Stimulated activated CD4-positive, alpha-beta T cell treated with anti-CD3 and anti-CD28 coated beads, Interleukin-1b, Interleukin-23, amount 100 ng/mL, for 4 hours (primary cell): ENCODE results near the gene TTC1.

Experiments used
- DNase-seq, 2 donors: peaks; one replicate each; pipeline ENCODE4 v3.0.0-alpha.2; 2020; ENCODE audit warnings: low read depth in 2 of 2

The TTC1 gene

DNA sequence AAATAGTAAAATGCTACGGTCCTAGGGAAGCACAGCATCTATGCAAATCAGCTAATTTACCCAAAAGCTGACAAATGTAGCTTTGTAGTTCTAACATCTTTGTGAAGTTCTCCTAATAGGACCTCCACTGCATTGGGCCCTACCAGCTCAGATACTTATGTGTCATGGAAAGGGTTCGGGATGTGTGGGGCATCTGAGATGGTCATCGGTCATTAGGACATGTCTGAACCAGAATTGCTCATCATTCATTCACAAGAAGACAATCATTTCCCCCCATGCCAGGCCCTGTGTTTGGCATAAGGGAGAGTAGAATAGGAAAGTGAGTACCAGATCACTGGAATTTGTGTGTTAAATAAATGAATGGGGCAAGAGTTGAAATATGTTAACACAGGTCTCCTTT lies 74.6 kb downstream of the TTC1 start:
- no peak for DNase-seq

DNA sequence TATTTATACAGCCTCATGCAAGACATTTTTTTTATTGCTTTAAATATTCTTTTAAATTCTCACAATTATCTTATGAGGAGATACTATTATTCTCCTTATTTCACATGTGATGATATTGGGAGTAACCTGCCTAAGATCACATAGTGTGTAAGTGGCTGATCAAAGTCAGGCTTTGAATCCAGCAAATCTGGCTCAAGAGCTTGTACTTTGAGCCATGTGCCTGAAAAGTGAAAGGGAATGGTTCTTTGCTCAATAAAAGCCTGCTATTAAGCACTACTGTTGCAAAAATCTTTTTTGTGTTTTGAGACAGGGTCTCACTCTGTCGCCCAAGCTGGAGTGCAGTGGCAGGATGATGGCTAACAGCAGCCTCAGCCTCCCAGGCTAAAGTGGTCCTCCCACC lies 75.2 kb downstream of the TTC1 start:
- DNase-seq = no peak

DNA sequence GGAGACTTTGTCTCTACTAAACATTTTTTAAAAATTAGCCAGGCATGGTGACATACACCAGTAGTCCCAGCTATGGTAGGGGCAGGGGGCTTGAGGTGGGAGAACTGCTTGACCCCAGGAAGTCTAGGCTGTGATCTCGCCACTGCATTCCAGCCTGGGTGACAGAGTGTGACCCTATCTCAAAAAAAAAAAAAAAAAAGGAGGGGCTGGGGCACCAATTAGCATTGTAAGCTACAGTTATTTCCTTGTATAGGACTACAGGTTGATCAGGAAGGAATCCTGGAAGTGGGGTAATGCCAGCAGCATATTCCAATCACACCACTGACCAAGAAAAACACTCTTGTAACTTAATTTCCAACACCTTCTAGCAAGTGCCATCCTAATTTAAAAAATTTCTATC lies 78.3 kb downstream of the TTC1 start:
- no peak for DNase-seq

DNA sequence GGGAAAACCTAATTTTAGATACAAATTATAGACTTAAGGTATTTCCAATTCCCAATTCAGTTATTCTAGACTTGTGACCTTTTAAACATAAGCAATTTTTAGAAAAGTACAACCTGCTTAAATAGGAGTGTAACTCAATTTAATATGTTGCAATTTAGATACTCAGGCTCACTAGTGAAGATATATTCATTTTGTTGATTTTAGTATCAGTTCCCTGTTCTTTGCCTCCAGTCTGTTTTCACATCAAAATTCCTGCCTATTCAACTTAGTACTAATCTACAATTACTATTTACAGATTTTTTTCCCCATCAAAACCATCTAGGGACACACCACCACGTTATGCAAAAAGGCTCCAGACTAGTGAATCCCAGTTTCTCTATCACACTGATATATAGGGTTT lies 79.9 kb downstream of the TTC1 start:
- DNase-seq = no peak

DNA sequence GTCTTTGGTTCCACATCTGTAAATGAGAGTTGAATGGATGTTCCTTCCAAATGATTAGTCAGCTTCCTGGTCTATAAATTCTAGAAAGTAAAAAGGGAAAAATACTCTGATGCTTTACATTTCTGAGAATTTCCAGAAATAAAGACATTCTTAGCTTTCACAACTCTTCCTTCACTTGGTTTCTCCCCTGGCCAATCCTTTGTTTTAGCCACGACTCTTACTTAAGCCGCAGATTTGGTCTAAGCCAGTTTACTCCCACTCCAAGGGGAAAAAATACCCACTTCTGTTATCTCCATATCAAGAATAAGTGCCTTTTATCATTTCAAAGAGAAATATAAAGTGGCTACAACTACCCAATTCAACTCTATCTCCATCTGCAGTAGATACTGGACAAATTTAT lies 80.6 kb downstream of the TTC1 start:
- DNase-seq = no peak

DNA sequence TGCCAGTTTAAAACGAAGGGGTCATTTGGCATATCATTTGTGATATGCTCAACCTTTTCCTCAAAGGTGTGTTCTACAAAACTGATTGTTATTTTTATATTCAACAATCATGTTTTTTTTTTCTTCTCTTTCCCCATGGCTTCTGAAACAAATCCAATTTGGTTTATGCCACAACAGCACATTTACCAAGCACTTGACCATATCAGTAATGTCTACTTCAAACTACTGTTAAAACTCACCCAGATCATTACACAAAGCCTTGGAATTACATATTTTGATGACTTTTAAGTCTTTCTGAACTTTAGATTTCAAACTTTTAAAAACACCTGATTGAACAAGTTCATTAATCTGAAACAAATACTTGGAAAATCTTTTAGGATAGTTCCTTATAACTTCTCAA lies 81.1 kb downstream of the TTC1 start:
- no peak for DNase-seq

DNA sequence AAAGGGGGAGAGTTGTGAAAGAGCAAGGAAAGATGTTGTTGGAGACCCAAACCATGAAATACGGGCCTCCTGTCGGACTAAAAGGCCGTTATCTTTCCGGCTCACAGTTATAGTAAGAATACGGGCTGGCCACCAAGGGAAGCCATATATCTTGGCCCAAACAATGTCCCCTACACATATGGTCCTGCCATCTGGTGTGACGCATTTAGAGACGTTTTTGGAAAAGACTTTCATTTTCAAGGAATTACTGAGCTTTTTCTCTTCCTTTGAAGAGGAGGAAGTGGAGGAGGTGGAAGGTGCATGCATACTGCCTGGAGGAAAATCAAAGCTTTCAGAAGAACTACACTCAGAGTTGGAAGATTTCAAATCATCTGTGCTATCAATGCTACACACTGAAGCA lies 83.6 kb downstream of the TTC1 start:
- no peak for DNase-seq

DNA sequence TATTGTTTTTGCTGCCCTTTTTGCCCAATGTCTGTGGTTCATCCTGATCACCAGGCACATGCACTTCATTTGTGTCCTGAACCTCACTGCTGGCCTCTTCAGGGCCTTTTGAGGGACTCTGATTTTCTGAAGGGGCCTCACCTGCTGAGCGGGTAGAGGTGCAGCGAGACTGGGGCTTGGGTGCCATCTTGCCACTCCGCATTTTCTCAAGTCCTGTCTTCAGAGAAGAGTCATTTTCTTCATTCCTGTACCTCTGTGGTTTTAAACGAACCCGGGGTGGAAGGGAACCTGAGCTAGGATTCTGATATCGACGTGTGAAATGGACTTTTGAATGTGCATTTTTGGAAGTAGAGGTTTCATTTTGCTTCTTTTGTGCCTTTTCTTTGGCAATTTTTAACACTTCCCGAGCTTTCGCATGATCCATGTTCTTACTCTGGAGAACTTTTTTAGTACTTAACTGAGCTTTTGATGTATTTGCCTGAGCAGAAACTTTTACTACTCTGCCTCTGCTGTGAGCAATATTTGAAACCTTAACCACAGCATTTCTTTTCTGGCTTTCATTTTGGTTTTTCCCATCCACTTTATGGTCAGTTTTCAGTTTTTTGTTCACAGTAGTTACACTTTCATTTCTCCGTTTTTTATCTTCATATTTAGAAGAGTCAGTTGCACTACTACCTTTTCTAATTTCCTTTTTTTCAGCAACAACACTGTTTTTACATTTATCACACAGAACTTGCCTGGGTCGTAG lies 84.2 kb downstream of the TTC1 start:
- DNase-seq = no peak

DNA sequence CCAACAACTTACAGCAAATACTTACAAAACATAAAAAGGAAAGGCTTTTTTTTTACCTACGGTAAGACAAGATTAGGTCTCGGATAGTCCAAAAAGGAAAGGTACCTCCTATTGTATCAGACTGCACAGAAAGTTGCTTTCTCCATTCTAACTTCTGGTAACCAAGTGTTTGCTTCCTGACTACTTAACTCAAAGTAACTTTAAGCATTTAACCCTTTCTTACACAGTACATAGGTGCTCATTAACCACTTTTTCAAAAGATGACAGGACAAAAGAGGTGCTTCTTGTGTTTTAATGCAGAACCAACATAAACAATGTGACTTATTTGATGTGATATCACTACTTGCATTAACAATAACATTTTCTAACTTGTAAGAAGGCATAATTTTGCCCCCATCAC lies 87.2 kb downstream of the TTC1 start:
- no peak for DNase-seq

DNA sequence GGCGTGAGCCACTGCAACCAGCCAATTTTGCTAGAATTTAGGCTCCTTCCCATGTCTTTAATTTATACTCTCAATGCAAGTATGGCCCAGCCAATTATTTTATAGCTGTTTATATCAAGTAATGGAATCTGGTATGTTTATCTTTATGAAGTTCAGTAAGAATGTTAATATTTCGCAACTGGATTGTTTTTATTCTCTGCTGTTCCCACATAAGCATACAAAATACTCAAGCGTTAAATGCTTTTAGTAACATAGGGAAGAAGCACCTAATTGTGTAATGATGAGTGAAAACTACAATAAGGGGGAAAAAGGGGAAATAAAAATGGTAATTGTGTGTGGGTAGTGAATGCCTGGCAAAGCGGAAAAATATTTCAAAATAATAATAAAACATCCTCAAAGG lies 89.1 kb downstream of the TTC1 start:
- no peak for DNase-seq

DNA sequence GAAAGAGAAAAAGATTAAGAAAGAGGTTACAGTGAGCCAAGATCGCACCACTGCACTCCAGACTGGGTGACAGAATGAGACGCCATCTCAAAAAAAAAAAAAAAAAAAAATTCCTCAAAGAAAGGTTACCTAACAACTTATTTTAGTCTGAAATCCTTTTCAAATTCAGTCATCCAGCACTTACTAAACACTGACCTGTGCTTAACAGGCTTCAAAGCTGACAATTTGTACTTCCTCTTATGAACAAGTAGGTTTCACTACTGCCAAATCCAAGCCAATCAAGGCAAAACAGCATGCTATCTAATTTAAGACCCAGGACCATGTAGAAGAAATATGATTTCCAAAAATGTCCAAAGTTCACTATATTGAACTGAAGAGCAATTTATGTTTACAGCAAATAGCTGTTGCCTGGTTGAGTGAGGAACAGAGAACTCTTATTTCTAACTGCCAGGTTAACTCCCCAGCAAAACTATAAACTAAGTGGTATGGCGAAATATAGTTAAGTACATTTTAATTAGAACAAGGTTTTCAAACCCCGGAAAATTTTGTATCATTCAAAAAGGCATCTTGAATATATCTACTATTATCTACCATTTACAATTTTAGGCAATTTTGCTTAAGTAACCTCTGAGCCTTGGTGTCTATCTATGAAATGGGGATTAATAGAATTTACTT lies 96.9 kb downstream of the TTC1 start:
- no peak for DNase-seq

DNA sequence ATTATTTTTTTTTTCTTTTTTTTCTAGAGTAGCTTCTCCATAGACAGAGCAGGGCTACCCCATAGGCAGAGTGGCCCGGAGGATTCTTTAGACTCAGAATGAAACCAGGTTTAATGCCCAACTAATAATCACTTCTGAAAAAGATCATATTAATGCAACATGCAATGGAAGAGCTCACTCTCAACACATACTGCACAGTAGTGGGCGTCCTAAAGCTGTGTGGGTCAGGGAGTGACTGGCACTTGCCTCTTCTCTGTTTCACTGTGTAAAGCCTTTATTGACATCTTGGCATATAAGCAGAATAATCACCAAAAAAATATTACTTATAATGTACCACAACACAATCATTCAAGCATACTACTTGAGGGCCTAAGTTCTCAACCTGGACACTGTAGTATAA lies 99.2 kb downstream of the TTC1 start:
- no peak for DNase-seq
